Stimulated activated CD4-positive, alpha-beta T cell treated with anti-CD3 and anti-CD28 coated beads, Interleukin-15, amount 100 ng/mL, for 24 hours (primary cell): ENCODE results near the gene SLC25A21.
"Not testable (repeated sequence)": the region's sequence is repeated elsewhere in the genome, so short reads cannot be mapped to it uniquely, and the experiment has no call there.

ENCODE experiments used
- DNase-seq: peaks from one replicate; pipeline ENCODE4 v3.0.0-alpha.2; 2020

The SLC25A21 gene

GRCh38 chr14:36747411-36748184 is 424.8 kb downstream of the SLC25A21 start:
- DNase-seq, result no peak

DNA sequence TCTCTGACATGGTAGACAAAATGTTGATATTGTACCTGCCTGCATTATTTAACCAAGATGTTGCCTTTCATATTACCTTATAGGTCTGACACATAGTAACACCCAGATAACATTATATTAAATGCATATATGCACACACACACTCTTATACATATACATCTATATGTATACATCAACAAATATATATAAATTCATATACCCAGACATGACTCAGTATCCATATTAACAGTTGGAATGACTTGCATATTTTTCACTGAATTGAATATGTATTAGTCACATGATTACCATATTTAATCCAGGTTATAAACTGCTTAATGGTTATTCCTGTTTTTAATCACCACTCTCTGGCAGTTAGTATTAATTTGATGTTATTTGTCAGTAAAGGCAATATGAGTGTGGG is 425.5 kb downstream of the SLC25A21 start:
- DNase-seq, result no peak

DNA sequence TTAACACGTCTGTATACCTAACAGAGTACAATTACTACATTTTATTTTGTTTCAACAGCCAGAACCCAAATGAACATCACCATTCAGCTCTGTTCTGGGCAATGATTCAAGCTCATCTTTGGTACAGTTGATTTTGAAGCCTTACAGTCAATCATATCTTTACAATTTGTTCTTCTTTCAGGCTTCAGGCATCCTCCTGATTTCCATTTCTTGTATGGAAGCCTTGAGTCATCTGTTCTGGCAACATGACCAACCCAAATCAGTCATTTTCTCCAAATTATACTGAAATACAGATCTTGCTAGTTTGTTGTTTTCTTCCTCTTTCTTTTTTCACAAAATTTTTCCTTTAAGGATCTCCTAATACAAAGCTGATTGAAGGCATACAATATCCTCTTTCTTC is 430.5 kb downstream of the SLC25A21 start:
- no peak for DNase-seq

GRCh38 chr14:36738269-36738668 is 434.1 kb downstream of the SLC25A21 start:
- no peak for DNase-seq

DNA sequence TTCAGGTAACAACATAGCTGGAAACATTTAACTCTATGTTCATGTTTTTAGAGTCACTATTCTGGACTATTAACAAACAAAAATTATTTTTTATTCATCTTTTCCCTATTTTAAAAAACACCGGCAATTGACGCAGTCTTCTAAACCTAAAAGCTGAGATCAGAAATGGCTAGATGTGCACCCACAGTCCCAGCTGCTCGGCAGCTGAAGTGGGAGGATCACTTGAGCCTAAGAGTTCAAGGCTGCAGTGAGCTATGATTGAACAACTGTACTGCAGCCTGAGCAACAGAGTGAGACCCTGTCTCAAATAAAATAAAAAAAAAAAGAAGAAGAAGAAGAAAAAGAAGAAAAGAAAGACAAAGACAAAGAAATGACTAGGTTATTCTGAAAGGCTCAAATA is 446.3 kb downstream of the SLC25A21 start:
- DNase-seq, result no peak

DNA sequence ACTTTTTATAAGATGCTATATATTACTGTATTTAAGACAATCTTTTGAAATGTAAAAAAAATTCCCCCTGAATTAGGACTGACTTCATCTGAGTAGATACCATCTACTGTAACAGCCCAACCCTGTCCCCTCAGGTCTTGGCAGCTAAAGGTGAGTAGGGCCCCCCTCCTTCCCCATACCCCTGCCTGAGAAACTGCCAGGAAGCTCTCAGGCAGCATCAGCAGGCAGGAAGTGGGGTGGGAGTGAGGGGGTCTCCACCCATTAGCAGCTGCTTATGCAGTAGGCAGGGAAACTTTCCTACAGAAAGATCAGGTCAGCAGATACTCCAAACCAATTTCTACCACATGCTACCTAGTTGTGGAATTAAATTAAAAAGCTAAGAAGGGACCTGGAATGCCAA is 448.2 kb downstream of the SLC25A21 start:
- DNase-seq, result no peak

- DNase-seq, result no peak
These were observed 448.9 kb downstream of the SLC25A21 start for GRCh38 chr14:36723530-36723929.

DNA sequence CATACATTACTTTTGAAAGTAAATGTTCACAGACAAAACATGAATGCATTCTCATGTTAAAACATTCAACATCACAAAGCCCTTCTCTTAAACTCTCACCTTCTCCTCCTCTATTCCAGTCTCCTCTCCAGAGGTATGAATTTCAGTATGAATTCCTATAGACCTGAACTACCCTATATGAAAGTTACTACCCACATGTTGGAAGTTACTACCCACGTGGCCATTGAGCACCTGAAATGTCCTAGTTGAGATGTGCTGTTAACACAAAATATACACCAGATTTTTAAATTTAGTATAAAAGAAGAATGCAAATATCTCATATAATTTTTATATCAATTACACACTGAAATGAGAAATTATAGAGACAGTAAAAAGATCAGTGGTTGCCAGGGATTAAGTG is 450.5 kb downstream of the SLC25A21 start:
- DNase-seq, result no peak

DNA sequence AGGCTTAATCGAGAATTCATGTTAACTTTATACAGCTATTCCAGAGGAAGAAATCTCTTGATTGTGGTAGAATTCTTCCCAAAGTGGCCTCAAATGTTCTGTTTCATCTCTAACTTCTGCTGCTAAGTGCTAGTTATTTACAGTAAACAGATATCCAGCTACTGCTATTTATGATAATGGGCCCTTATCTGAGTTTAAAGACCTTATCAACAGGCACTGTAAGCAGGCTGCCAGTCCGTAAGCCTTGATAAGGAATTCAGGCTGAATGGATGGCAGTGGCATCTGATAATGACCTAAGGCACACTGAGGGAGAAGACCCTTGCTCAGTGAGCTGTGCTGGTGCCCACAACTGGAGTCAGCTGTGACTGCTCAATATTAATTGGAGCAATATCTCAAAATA is 451.7 kb downstream of the SLC25A21 start:
- DNase-seq, result no peak

DNA sequence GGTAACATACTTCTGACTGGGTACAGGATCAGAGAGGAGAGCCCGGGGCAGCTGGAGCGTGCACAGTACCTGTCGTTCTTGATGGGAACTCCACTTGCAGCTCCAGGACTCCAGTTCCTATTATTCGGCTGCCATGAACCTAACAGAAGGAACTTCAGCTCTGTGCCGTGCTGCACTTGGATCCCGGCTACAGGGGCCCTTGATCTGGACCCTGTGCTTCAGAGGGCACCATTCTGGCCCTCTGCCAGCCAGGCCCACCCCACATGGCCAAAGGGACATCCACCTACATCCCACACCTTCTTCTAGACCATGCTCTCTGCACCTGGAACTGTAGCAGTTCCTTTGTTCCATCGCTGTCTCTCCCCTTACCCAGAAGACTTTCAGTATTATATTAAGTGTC is 452.6 kb downstream of the SLC25A21 start:
- DNase-seq, result no peak

- no peak for DNase-seq
These were observed 454.2 kb downstream of the SLC25A21 start for GRCh38 chr14:36718216-36718615.

DNA sequence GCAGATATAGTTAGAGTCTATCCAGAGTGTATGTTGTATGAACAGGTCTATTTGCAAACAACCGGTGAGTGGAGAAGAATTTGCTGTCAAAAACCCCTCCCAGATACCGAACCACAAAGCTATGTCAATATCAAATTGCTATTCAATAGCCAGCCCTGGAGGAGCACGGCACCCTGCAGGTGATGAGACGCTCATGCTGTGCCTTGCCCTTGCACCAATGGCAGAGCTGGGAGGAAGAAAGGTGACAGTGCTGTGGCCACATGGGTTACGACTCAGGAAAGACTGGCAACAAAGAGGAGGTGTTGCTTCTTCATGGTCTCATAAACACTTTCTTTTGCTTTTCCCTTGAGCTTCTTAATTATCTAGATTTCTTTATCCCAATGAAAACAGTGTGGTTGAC is 455.0 kb downstream of the SLC25A21 start:
- no peak for DNase-seq

DNA sequence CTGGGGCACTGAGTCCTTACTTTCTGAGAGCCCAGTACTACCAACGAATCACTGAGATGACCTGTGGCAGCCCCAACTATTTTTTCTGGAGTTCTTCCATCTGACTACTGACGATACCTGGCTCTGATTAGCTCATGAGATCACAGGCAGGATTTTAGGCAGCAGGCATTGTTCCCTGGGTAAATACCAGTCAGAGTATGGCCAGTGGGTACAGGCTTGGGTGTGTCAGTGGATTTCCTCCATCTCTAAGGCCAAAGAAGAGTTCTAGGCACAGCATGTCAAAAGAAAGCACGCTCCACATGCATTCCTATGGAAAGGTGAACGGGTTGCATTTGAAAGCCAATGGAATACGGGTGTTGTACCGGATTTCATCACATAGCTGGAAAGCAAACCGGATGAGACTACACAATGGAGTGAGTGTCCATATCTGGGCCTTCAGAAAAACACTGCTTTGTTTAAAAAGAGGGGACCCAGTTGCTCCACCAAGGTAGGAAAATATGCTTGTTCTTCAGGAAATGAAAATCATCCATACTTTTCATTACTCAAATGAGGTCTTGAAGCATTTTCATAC is 455.7 kb downstream of the SLC25A21 start:
- no peak for DNase-seq

DNA sequence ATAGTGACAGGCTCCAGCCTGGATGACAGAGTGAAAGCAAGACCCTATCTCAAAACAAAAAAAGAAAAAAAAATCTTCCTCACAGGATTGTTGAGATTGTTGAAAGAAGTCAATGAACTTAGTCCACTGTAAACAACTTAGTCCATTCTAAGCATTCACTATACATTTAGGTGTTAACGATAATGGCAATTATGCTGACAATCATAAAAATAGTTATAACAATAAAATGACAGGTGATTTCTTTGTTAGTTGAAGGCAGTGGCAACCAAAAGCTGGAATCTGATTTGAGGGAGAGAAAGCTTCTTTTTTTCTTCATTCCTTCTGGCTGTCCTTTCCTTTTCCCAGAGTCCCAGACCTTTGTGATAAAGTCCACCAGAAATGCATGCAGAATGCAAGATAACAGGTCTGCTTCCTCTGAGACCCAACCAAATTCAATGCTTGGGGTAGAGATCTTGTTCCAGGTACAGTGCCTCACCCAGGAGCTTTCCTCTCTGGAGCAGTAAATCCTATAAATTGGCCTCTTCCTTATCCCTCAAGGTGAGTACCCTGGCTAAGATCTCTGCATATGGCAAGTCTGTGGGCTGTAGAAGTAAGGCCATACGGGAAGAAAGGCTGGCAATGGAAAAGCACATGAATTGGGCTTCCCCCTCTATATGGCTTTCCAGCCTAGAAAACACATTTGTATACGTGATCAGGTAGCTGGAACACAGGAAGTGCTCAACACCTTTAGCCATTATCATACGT is 458.3 kb downstream of the SLC25A21 start:
- no peak for DNase-seq

DNA sequence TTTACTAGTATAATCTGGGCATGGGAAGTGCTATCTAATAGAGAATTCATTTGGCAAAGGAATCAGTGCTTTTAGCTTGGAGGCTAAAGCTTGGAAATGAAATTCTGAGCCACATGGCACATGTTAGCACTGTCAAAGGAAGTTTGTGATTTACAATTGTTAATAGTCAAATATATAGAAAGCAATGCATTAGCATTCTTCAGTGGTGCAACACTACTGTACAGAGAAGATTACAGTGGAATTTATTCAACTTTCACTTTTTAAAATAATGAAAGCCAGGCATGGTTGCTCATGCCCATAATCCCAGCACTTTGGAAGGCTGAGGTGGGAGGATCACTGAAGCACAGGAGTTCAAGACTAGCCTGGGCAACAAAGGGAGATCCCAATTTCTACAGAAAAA is 464.8 kb downstream of the SLC25A21 start:
- DNase-seq, result no peak

- DNase-seq, result no peak
These were observed 469.9 kb downstream of the SLC25A21 start for GRCh38 chr14:36702474-36702873.

DNA sequence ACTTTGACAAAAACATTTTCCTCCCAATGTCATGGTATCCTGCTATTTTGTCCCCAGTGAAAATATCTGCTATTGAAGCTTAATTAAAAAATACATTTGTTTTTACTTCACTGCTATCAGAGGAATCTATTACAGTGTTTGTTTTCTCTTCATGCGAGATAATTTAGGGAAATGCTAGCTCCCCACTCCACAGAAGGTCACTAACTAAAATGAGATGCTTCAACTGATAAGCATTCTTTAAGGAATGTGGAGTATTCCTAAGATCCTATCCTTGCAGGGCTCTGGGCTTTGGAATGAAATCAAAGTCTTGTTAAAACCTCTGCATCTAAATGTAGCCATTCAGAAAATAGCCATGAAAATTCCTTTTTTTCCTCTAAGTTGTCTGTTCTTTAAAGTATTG is 471.3 kb downstream of the SLC25A21 start:
- DNase-seq, result no peak

- DNase-seq, result no peak
These were observed 471.8 kb downstream of the SLC25A21 start for GRCh38 chr14:36700651-36701050.

- not testable (repeated sequence) for DNase-seq
These were observed 473.0 kb downstream of the SLC25A21 start for GRCh38 chr14:36699420-36699819.

GRCh38 chr14:36690311-36691040 is 481.9 kb downstream of the SLC25A21 start:
- DNase-seq, result no peak

GRCh38 chr14:36684946-36685345 is 487.5 kb downstream of the SLC25A21 start:
- DNase-seq, result no peak

GRCh38 chr14:36683083-36683724 is 489.2 kb downstream of the SLC25A21 start:
- no peak for DNase-seq

DNA sequence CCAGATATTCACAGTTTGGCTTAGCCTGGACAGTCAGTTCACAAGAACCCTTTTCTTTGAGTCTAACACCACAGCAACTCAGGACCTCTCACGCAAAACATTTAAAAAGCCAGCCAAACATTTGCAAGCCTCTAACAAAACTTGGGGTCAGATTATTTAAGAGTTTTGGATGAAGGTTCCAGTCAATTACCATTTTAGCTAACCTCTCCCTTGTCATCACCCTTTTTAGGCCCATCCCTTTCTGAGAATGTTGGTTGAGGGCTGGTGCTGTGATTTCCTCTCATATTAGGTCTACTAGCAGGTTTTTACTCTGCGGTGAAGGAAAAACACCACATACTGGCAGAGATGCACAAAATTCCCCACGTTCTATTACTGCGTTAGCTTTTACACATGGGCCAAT is 490.1 kb downstream of the SLC25A21 start:
- DNase-seq, result no peak
